GM21367 (cell line): Measurements from ENCODE around the gene NCF1.
"Not testable (repeated sequence)": the region's sequence is repeated elsewhere in the genome, so short reads cannot be mapped to it uniquely, and the experiment has no call there.

Source experiments
- ATAC-seq: cut with Tn5 transposase; IDR thresholded peaks from one replicate; pipeline ENCODE4 v1.9.1; 2021; ENCODE audit not compliant: unreplicated experiment

The NCF1 gene

DNA sequence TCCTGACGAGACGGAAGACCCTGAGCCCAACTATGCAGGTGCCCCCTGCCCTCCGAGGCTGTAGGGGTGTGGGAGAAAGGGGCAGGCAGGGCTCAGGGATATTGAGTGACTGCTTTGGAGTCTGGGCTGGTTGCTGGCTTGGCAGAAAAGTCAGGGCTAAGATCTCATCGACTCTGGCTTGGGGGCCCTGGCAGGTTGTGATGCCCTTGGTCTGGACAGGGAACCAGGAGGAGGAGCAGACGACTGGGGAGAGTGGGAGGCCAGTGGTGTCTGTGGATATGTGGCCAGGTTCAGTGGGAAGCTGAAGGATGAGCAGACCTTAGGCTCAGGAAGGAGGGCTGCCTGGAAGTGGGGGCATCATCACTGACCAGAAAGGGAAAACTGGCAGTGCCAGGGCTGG, 9.8 kb downstream of the NCF1 start:
- ATAC-seq, result not testable (repeated sequence)

- ATAC-seq, result peak; percentile 88
These were observed 14.7 kb downstream of the NCF1 start for GRCh38 chr7:74788369-74789150.

- peak; percentile 1 for ATAC-seq
These were observed 15.5 kb downstream of the NCF1 start for GRCh38 chr7:74789200-74789736.

- not testable (repeated sequence) for ATAC-seq
These were observed 24.2 kb downstream of the NCF1 start for GRCh38 chr7:74797848-74798622.

DNA sequence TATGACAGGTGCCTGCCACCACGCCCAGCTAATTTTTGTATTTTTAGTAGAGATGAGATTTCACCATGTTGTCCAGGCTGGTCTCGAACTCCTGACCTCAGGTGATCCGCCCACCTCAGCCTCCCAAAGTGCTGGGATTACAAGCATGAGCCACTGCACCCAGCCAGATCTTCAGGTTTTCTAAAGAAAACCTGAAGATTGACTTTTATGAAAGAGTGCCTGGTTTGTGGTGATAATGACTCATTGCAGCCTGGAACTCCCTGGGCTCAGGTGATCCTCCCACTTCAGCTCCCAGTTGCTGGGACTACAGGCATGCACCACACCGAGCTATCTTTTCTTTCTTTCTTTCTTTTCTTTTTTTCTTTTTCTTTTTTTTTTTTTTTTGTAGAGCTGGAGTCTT, 24.8 kb downstream of the NCF1 start:
- ATAC-seq, result not testable (repeated sequence)

GRCh38 chr7:74815882-74816281, 42.1 kb downstream of the NCF1 start:
- ATAC-seq, result not testable (repeated sequence)

- peak; percentile 78 for ATAC-seq
These were observed 46.5 kb downstream of the NCF1 start for GRCh38 chr7:74820146-74820805.

GRCh38 chr7:74821259-74821658, 47.4 kb downstream of the NCF1 start:
- not testable (repeated sequence) for ATAC-seq

- ATAC-seq, result not testable (repeated sequence)
These were observed 56.1 kb downstream of the NCF1 start for GRCh38 chr7:74829959-74830358.

GRCh38 chr7:74830411-74830810, 56.6 kb downstream of the NCF1 start:
- not testable (repeated sequence) for ATAC-seq
